A673 (cell line): ENCODE data around the gene GCSAML. TPM values are rescaled to one million over a fixed set of nuclear protein-coding genes. Genes with fewer than 3 reads are reported as not detected.
"Not testable (repeated sequence)": the region's sequence is repeated elsewhere in the genome, so short reads cannot be mapped to it uniquely, and the experiment has no call there.

Experiments
- BruUV-seq: library from RNA; stranded (reverse); fragments of 400-500 nt; replicated peaks from 2 replicates; lab custom pipeline; 2021; lab: Mats Ljungman, UMichigan
- CTCF ChIA-PET: fragments of 300-600 bp; sonication (Branson Sonifier 250); formaldehyde crosslinking; loops from one replicate; lab custom pipeline; 2022; ENCODE audit warnings: antibody characterized with exemption; lab: Charles Lee
- POLR2A ChIA-PET: fragments of 300-600 bp; sonication (Branson Sonifier 250); formaldehyde crosslinking; loops from one replicate; lab custom pipeline; 2022; ENCODE audit warnings: antibody characterized with exemption; ENCODE audit not compliant: low non-redundant PET; lab: Charles Lee
- DNase-seq: peaks from one replicate; pipeline ENCODE4 v3.0.0-alpha.2; 2015; ENCODE audit warnings: low spot score
- H3K27ac ChIP-seq: fragments of 200-600 bp; sonication (generic); 2 replicates; pipeline ENCODE4 v1.5.1; 2016; ENCODE audit warnings: mixed run types, low read depth, mild to moderate bottlenecking, mixed read lengths, antibody characterized with exemption, low read length; ENCODE audit not compliant: poor library complexity, severe bottlenecking
- H3K27me3 ChIP-seq: fragments of 200-600 bp; sonication (generic); replicated peaks from 2 replicates; pipeline ENCODE4 v1.6.1; 2017; ENCODE audit warnings: mixed run types, low read depth, mild to moderate bottlenecking, mixed read lengths, antibody characterized with exemption, low read length; ENCODE audit not compliant: insufficient read depth, poor library complexity
- H3K36me3 ChIP-seq: fragments of 200-600 bp; sonication (generic); 2 replicates; pipeline ENCODE4 v1.6.1; 2016; ENCODE audit warnings: mixed run types, mild to moderate bottlenecking, mixed read lengths, antibody characterized with exemption, low read length; ENCODE audit not compliant: insufficient read depth, poor library complexity, severe bottlenecking
- H3K4me1 ChIP-seq: fragments of 200-600 bp; sonication (generic); 2 replicates; pipeline ENCODE4 v1.6.1; 2017; ENCODE audit warnings: mixed run types, mild to moderate bottlenecking, mixed read lengths, antibody characterized with exemption, low read length; ENCODE audit not compliant: insufficient read depth, poor library complexity, severe bottlenecking
- H3K4me3 ChIP-seq: fragments of 200-600 bp; sonication (generic); 2 replicates; pipeline ENCODE4 v1.5.1; 2016; ENCODE audit warnings: low read depth, mixed run types, mild to moderate bottlenecking, mixed read lengths, low read length; ENCODE audit not compliant: poor library complexity, severe bottlenecking
- H3K9me3 ChIP-seq: fragments of 200-600 bp; sonication (generic); 2 replicates; pipeline ENCODE4 v1.6.1; 2016; ENCODE audit warnings: mixed run types, low read depth, mild to moderate bottlenecking, mixed read lengths, antibody characterized with exemption, low read length; ENCODE audit not compliant: poor library complexity, severe bottlenecking
- CTCF ChIP-seq: fragments of 300-800, 200-600 bp; sonication (generic); conservative IDR thresholded peaks from 2 replicates; pipeline ENCODE4 v1.5.1; 2017; ENCODE audit warnings: low read depth, mild to moderate bottlenecking, antibody characterized with exemption, low read length, moderate library complexity, mixed read lengths
- EZH2 ChIP-seq: fragments of 200-600 bp; sonication (generic); IDR thresholded peaks from 2 replicates; pipeline ENCODE4 v1.6.1; 2017; ENCODE audit warnings: borderline replicate concordance, low read depth, mild to moderate bottlenecking, mixed read lengths, antibody characterized with exemption, low read length; ENCODE audit not compliant: poor library complexity, severe bottlenecking
- intact Hi-C: fragments of 100-400 bp; cut with micrococcal nuclease; formaldehyde crosslinking; loops from one replicate; pipeline ENCODE4 v1.10.0; 2022; ENCODE audit not compliant: unreplicated experiment
- total RNA-seq: library from RNA; stranded (reverse); gene quantifications from 2 replicates; pipeline ENCODE4 v1.2.3, GENCODE V29; 2021

The GCSAML gene
- total RNA-seq, 1 experiment from 2014 or later, result not detected

GRCh38 chr1:247517795-247518612 lies 30.9 kb upstream of the GCSAML start:
- intact Hi-C loops, result no loop called here
- no peak for DNase-seq
- ChIA-PET POLR2A (no interaction called here), CTCF (no interaction called here)
- Histone ChIP-seq H3K4me1 (no peaks in the 10 kb centered on the region), H3K4me3 (no peak overlapping the region), H3K9me3 (no peaks in the 10 kb centered on the region), H3K27me3 (no peaks in the 10 kb centered on the region), H3K27ac (no peak overlapping the region), H3K36me3 (no peaks in the 10 kb centered on the region)
- BruUV-seq, result no TSS peak
- TF ChIP-seq CTCF (no peak), EZH2 (no peak)

GRCh38 chr1:247518613-247518891 lies 30.4 kb upstream of the GCSAML start:
- TF ChIP-seq EZH2, result no peak
- DNase-seq, result no peak
- ChIA-PET CTCF (no interaction called here), POLR2A (no interaction called here)
- Histone ChIP-seq H3K4me1 (no peaks in the 10 kb centered on the region), H3K36me3 (no peaks in the 10 kb centered on the region), H3K4me3 (no peak overlapping the region), H3K27ac (no peak overlapping the region), H3K9me3 (no peaks in the 10 kb centered on the region), H3K27me3 (no peaks in the 10 kb centered on the region)
- intact Hi-C loops, result no loop called here
- BruUV-seq, result no TSS peak

DNA sequence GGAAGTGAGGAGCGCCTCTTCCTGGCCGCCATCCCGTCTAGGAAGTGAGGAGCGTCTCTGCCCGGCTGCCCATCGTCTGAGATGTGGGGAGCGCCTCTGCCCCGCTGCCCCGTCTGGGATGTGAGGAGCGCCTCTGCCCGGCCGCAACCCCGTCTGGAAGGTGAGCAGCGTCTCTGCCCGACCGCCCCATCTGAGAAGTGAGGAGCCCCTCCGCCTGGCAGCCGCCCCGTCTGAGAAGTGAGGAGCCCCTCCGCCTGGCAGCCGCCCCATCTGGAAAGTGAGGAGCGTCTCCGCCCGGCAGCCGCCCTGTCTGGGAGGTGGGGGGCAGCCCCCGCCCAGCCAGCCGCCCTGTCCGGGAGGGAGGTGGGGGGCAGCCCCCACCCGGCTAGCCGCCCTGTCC lies 27.0 kb upstream of the GCSAML start:
- H3K27ac ChIP-seq, POLR2A ChIA-PET, DNase-seq, H3K27me3 ChIP-seq, H3K4me3 ChIP-seq, BruUV-seq, CTCF ChIA-PET, intact Hi-C loops, H3K36me3 ChIP-seq, H3K4me1 ChIP-seq, H3K9me3 ChIP-seq: not testable (repeated sequence)

DNA sequence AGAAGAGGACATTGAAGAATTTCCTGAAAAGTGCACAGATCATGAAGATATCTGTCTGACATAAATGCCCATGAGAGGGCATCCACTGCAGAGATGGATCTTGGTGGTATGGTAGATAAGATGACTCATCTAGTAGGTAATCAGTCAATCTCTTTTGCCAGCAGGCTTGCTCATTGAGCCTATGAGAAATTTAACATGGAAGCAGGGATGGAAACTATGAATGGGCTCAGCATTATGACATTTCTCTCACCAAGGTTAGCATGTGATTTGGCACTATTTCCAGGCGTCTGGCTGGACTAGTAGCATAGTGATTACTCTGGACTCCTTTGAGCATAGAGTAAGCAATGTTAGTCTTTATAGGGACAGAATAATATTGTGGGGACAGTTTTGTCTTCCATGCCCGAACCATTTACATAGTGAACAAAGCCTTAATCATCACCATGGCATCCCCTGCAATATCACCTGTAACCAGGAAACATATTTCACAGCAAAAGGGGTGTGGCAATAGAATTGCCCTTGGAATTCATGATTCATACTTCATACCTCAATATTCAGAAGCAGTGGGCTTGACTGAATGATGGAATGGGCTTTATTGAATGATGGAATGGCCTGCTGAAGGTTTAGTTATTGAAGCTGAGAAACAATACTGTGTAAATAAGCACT lies 20.0 kb upstream of the GCSAML start:
- POLR2A ChIA-PET, result no interaction called here
- Histone ChIP-seq H3K4me3 (no peak overlapping the region), H3K4me1 (no peaks in the 10 kb centered on the region), H3K27ac (no peak overlapping the region), H3K36me3 (no peaks in the 10 kb centered on the region), H3K9me3 (no peaks in the 10 kb centered on the region), H3K27me3 (peaks cover 26% of the 10 kb centered on the region)
- TF ChIP-seq CTCF (no peak), EZH2 (no peak)
- no peak for DNase-seq
- CTCF ChIA-PET, result no interaction called here
- BruUV-seq, result no TSS peak
- intact Hi-C loops, result no loop called here
